GM18858 (cell line): ENCODE data around the gene ZNF804B.

Source experiments
- ATAC-seq: cut with Tn5 transposase; IDR thresholded peaks from one replicate; pipeline ENCODE4 v1.9.1; 2021; ENCODE audit not compliant: unreplicated experiment

ZNF804B gene

DNA sequence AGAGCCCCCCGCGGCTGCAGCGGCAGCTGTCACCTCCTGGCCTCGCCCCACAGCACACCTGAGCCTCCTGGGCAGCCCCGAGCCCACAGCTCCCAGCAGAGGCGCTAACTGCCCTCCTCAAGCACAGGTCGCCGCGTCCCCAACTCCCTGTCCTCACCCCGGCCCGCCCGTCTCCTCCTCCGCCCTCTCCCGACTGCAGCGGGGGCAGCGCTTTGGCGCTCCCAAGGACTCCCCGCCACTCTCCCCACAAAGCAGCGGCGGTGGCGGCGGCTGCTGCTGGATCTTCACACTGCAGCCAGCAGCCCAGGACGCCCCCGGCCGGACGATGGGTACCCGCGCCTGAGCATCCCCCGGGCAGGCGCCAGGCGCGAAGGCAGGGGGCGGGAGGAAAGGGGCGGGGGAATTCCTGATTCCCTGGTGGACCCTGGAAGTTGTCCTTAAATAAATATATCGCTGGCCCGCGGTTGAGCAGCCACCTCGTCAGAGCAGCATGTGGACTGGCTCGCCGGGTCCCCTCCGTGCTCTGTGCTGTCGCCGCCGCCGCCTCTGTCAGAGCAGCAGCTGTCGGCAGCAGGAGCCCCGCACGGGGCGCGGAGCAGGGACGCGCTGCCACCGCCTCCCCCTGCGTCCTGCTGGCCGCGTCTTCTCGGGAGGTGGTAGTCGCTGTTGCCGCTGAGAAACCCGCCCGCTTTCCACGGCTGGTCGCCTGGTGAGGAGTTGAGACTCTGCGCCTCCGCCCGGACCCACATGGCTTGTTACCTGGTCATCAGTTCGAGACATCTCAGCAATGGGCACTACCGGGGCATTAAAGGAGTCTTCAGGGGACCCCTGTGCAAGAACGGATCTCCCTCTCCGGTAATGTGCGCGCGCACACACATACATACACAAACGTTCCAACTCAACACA lies at the start of gene ZNF804B:
Gene ZNF804B, plus strand, starts transcription at position 471 of the 906 bp plus-strand sequence. Its CDS starts 277 bp downstream, at position 748.
- ATAC-seq, result no peak

DNA sequence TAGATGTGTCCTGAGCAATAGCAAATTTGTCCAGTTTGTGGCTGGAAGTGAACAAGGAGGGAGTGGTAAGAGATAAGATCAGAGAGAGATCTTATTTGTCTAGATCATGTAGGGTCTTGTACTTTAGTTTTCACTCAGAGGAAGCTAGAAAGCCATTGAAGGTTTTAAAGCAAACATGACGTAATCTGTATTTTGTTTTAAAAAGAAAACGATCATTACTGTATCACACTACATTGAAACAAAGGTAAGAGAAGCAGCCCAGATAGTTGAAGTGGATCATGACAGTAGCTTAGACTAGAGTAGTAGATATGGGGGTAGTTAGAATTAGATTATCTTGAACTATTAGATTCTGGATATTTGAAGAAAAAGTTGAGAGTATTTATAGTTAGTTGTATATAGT lies 23.6 kb upstream of the ZNF804B start:
- no peak for ATAC-seq

DNA sequence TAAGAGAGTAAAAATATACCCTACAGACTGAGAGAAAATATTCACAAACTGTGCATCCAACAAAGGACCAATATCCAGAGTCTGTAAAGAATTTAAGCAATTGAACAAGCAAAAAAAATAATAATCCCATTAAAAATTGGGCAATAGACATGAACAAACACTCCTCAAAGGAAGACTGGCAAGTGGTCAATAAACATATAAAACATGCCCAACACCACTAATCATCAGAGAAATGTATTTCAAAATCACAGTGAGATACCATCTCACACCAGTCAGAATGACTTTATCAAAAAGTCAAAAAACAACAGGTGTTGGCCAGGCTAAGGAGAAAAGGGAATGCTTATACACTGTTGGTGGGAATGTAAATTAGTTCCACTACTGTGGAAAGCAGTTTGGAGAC lies 21.9 kb upstream of the ZNF804B start:
- ATAC-seq, result no peak

DNA sequence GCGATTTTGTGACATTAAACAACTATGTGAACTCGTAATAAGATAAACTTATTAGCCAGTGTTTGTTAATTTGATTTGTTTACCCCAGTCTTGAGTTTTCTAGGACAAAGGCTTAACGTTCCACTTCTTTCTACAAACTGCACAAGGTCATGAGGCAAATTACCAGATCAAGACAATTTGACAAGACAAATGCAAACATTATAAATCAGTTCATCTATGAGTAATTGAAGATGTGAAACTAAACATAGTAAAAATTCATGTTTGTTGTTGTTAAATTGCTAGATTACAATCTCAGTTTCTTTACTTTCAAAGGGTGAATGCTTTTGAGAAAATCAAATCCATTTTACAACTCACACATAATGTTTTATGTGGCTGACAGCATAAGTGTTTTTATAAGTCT lies 13.4 kb upstream of the ZNF804B start:
- no peak for ATAC-seq

DNA sequence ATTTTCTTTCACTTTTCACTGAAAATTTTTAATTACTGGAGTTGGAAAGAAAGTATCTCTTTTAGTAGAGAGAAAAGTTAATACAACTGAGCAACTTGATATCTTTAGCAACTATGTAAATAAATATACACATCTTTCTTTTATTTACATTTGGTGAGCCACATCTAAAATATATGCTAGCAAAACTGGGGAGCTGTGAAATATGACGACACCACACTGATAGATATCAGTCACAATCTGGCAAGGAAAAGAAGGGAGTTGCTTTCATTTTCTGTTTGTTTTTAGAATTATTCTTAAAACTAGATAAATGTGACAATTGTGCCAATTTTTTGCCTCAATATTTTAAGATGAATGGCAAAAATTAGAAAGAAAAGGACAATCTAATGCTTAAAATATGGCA lies 2.7 kb upstream of the ZNF804B start:
- ATAC-seq, result no peak

DNA sequence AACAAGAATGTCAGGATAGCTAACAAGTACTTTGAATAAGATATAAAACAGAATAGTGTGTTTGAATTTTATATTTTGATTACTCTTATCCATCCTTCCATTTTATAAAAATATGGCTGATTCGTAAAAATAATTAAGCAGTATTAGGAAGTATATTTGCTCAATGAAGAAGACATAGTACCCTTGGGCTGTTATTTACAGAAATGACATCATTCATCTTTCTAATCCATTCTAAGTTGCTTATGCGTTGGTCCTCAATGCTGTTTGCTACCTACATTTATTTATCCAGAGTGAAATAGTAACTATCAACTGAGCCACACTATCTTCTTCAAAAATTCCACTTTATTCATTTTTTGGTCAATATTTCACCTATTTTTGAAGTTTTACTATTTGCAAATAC lies 2.1 kb upstream of the ZNF804B start:
- ATAC-seq, result no peak

DNA sequence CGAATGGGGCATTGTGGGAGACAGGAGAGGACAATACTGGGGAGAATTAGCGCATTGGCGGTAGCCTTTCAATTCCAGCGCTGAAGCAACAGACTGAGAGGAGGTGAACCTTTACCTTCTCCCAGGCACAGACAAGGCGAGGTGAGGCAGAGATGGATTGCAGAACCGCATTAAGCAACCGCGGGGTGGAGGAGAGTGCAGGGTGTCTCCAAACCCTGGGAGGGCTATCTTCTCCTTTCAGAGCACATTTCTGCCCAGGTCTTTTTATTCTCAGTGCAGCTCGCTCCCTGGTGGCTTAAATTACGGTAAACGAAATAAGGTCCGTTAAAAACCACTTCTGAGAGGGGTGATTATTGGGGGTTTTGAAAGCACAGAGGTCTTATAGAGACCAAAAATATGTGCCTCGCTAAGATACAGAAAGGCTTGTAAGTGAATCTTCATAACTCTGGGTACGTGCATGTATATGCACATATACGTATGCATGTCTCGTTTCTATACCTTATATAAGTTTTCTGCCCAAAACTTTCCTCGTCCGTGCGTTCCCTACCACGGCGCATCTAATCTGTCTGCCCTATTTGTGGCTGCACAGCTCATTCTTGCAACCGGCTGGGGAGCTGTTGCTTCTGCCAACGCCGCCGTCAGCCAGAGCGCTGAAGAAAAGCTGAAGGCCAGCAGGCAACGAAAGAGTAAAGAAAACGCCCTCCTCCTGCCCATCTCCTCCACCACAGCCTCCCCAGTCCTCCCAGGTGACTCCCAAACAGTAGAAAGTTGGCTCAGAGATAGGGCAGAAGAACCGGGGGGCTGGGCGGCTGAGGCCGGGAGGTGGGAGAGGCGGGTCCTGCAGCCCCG lies 895 bp upstream of the ZNF804B start:
- no peak for ATAC-seq

DNA sequence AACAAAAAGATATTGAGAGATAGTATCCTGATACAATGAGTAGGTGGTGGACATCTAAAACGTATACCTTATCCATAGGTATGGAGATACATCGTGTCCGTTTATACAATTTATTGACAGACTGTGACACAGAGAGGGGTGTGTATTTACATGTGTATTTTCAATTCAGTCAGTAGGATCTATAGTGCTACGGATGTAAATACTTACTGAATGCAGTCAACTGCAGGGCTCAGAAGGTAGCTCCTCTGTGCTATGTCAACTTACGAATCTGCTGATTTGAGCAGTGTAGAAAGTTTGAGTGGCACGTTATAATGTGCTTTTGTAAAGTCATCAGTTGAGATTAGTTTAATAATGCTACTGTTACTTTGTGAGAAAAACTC lies 626 bp downstream of the ZNF804B start:
- ATAC-seq, result no peak

DNA sequence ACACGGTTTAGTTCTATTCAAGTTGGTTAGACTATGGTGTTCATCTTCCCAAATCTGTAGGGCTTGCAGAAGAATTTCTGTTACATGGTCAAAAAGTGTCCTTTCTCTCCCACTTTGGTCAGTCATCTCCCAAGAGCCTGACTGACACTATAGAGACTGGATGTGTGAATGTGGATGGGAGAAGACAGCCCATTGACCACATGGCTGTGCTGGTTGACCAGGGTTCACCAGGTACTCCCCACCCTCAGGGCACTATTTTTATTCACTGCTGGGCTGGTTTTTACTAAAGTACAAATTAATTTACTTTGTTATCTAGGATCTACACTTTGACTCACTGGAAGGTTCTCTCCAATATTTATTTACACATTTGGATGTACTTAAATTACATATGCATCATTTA lies 2.3 kb downstream of the ZNF804B start:
- no peak for ATAC-seq

DNA sequence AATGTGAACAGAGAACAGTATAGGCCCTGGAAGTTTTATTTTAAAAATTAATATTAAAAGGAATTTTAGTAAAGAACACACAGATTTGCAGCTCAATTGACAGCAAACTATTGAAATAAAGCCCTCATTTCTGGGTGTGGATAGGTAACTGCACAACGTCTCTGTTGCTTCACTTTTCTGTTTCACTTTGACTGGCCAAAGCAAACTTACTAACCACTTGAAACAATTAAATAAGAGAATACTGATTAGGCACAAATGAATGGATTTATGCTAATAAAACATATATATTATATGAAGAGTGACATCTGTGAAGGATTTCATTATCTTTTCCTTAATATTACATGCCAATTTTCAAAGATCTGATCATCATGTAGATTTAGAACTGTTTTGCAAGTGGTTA lies 11.9 kb downstream of the ZNF804B start:
- no peak for ATAC-seq

DNA sequence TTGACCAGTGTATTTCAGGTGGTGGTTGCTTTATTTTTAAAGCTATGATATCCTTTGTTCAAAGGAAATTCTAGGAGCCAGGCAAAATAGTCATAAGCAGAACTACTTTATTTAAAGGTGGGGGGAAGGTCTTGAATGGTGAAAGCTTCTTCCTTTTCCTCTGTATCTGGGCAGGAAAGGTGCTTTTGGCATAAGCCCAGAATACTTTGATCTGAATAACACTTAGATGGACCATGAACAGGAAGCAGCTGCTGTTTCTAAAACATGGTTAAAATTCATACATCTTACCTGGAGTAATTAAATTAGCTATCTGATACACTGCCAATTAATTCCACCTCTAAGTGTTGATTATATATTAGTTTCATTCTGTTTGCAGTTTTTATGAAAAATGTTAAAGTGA lies 13.3 kb downstream of the ZNF804B start:
- ATAC-seq, result no peak

DNA sequence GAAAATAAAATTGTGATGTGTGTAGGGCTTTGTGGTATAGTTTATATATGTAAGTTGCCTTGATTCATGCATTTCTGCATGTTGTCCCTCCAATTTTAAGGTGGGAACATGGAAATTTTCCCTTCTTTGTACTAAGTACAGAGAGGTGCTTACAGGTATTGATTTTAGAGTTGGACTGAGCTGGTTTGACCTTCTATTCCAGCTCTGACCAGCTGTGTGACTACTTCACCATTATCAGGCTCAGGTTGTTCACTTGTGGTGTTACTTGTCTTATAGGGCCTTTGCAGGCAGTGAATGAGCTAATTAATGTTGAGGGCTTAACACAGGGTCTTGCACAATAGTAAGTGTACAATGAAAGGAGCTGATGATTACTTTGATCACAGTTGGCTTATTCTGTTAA lies 16.3 kb downstream of the ZNF804B start:
- ATAC-seq, result no peak

DNA sequence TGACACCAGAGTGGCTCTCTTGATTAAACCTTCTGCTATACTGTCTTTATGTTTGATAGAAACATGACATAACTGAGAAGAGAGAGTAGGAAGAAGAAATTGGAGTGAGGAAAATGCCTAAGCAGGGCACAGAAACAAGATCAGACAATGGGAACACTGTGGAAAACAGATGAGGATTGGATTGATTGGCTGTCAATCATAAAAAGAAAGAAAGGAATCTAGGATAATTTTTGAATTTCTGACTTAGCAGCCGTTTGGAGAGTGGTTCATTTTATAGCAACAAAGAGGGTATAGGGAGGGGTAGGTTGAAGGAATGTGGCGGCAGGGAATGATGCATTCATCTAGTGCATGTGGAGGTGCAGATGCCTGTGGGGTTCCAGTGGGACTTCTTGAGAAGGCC lies 28.3 kb downstream of the ZNF804B start:
- ATAC-seq, result no peak

DNA sequence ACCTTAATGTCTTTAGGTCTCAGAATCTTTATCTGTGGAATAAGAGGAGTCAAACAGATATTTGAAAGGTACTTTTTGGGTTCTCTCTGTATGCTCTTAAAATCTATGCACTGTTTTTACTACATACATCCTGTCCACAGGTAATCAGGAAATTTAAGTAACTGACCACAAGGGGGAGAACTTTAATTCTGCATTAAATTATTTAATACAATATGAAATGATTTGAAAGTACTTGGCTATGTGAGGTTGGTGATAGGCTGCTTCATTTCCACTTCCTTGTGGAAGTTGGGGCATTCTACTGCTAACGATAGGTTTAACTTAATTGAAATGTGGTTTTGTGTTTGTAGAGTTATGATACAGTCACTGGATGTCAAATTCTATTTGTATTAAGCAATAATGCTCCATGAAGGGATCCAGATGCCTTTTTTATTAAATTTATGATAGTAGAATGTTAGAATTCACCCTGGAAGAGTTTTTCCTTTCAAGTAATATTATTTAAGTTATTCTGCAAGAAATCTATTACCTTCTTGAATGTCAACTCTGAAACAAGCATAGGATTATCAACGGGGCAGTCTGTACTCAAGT lies 30.1 kb downstream of the ZNF804B start:
- peak; percentile 54 for ATAC-seq

DNA sequence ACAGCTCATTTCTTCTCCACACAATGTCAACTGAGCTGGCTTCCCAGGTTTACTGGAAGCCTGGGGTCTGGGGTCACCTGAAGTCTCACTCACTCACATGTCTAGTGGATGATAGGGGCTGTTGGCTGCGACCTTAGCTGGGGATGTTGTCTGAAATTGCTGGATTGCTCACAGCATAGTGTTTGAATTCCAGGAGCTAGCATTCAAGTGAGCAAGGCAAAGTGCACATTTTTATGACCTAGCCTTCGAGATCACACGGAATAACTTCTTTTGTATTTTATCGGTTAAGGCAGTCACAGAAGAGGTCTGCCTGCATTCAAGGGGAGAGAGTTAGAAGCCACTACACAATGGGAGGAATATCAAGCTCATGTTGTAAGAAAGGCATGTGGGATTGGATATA lies 32.4 kb downstream of the ZNF804B start:
- ATAC-seq, result no peak

DNA sequence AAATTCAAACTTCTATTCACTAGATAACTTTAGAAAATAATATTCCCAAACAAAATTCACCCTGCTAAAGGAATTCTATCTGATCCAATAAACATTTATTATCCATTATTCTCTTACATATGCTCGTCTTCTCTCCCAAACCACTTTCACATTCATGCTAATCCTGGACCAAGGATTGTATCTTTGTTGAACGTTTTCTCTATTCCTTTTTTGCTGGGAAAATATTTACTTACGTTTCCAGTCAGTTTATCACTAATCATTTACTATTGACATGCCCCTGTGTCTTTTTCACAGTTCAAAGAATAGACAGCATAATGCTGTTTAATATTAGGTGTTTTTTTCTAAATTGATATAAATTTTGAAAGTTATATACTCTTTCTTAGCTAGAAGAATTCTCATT lies 32.9 kb downstream of the ZNF804B start:
- no peak for ATAC-seq

DNA sequence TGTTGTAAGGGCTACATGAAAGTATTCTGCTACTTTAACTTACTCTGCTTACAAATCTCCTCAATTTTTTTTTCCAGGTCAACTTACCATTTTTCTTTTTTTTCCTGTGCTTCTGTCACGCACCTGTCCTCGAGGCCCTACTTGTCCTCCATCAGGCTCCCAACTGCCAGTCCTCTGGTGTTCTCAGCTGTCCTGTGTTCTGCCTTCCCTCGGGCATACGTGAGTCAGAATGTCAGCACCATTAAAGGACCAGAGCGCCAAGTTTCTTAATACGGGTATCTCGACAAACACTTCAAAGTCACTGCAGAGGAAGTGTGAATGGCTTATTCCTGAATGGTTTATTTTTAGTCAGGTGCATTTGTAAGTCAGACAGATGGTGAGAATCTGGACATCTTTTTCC lies 36.1 kb downstream of the ZNF804B start, which contains the start of gene TEX47:
Gene TEX47, minus strand, starts transcription at position 185 of the 400 bp plus-strand sequence. CDS start 795 bp downstream, outside the sequence.
- no peak for ATAC-seq

DNA sequence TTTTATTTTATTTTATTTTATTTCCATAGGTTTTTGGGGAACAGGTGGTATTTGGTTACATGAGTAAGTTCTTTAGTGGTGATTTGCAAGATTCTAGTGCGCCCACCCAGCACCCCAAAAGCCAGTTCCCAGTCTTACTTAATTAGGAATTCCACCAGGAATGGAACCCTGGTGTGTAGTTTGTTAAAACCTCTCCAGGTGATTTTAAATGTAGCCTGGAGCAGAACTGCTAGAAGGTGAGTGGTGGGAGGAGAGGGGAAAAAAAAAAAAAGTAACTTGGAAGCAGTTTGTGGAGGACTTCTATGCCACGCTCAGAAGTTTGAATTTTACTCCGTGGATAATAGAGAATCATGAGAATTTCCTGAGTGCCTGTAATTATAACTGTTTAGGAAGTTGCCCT lies 41.5 kb downstream of the ZNF804B start:
- no peak for ATAC-seq

DNA sequence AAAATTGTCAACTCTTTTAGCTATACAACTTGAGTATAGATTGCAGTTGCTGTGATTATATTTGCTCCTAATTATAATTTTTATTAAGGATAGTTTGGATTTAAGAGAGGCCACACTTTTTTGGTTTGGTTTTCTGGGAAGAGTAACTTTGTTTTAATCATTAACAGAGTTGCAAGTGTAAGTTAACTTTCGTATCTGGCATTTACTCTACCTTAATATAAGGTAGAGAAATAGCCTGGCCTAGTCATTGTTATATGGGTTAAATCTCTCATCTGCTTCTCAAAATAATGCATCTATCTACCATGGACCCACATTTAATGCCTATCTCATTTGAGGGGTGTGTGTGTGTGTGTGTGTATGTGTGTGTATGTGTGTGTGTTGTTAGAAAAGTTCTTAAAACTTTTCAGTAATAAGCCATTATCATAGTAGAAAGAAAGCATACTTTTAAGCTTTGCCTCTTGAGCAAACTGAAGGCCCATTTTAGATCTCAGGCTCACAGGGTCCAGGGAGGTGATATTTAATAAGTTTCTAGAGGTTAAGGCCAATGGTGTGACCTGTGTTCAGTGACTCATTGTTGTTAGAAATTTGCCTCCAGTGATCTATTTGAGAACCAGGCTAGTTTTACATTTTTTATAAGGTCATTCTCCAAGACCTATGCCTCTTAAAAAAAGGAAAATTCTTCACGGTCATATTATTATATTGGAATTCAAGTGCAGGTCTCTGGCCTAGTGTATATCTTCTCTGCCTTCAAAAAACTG lies 47.0 kb downstream of the ZNF804B start:
- ATAC-seq, result no peak

DNA sequence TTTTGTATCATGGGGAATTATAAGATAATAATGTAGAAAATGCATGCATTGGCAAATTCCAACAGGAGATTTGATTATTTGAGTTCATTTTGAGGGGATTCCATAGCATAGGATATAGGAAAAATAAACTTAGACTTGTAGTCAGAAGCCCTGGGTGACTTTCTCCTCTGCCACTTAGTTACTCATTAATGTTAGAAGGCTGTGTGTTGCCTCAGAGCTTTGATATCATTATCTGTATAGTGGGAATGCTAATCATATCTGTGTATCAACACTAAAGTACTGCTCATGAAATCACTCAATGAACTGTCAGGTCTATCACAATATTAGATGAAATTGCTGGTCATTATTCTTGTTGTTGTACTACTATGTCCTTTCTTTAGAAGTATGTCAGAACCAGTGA lies 59.1 kb downstream of the ZNF804B start:
- ATAC-seq, result no peak

DNA sequence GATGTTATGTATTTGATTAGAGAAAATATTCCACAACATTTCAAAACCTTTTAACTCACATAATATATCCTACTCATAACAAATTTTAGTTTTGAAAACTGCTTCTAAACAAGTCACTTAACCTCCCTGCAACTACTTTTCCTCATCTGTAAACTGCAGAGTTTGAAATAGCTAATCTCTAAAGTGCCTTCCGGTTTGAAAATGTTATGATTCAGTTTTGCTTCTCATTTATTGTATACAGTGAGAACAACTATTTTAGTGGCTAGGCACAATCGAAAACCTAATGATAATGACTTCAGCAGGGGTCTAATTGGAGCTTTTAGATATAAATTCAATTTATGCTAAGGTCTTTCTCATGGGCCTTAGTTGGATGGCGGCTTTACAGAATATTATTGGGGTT lies 66.7 kb downstream of the ZNF804B start:
- peak; percentile 49 for ATAC-seq
